ENCODE data around the gene MSRB1. TPM values are rescaled to one million over a fixed set of nuclear protein-coding genes. Genes with fewer than 3 reads are reported as not detected.
A peak's percentile ranks its signal among the peaks of the same experiment; 100 is the strongest.

MSRB1 gene
- total RNA-seq, result 22.8 TPM
- long read RNA-seq, transcript MSRB1-201 (4 exons, 1,423 nt), result major isoform, 81 of 81 reads
- long read RNA-seq, partial matches to known transcripts, result 0 of 81 reads
- long read RNA-seq, other reads (novel, unspliced or antisense), result 0 of 81 reads

GRCh38 chr16:1942810-1943726 is at the start of gene MSRB1:
MSRB1 (minus strand) TSS chr16:1943199; CDS start chr16:1943156, 43 bp downstream.
- ATAC-seq (ENCODE audit: poor library complexity) (peak; percentile 91), DNase-seq (peak; percentile 100)
- intact Hi-C loops (cut with DNase I), result no loop called here

DNA sequence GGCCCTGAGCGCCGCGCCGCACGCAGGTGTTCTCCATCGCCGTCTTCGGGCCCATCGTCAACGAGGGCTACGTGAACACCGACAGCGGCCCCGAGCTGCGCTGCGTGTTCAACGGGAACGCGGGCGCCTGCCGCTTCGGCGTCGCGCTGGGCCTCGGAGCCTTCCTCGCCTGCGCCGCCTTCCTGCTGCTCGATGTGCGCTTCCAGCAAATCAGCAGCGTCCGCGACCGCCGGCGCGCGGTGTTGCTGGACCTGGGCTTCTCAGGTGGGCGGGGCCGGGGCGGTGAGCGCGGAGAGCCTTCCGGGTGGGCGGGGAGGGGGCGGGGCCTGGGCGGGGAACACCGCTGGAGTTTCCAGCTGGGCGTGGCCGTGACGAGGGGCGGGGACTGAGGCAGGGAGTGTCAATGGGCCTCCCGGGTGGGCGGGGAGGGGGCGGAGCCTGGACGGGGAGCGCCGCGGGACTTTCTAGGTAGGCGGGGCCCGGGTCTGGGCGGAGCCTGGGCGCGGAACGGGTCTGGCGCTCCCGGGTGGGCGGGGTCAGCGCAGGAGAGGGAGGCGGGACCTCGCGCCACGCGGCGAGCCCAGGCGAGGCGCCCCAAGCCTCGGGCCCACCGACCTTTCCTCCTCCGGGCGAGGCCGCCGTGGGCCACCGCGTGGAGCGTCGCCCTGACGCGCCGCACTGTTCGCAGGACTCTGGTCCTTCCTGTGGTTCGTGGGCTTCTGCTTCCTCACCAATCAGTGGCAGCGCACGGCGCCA is 49.1 kb upstream of the MSRB1 start:
- DNase-seq, result peak; percentile 96
- peak; percentile 90 for ATAC-seq (ENCODE audit: poor library complexity)
- intact Hi-C loops (cut with DNase I), result no loop called here

DNA sequence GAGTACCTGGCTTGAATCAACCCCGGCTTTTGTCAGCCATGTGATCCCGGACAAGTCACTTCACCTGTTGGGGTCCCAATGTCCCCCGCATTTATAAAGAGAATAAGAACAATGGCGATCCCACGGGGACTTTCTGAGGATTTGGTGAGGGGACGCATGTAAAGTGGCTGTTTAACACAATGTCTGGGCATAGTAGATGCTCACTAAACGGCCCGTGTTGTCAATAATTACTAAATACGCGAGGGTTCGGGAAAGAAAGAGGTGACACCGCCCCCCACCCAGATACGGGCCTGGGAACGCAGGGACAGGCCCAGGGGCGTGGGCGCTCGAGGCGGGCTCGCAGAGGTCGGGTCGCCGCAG is 48.6 kb upstream of the MSRB1 start:
- DNase-seq (no peak), ATAC-seq (ENCODE audit: poor library complexity) (no peak)
- intact Hi-C loops (cut with DNase I), result no loop called here

GRCh38 chr16:1991135-1991551 is 48.1 kb upstream of the MSRB1 start:
- intact Hi-C loops (cut with DNase I), result no loop called here
- DNase-seq (no peak), ATAC-seq (ENCODE audit: poor library complexity) (no peak)

DNA sequence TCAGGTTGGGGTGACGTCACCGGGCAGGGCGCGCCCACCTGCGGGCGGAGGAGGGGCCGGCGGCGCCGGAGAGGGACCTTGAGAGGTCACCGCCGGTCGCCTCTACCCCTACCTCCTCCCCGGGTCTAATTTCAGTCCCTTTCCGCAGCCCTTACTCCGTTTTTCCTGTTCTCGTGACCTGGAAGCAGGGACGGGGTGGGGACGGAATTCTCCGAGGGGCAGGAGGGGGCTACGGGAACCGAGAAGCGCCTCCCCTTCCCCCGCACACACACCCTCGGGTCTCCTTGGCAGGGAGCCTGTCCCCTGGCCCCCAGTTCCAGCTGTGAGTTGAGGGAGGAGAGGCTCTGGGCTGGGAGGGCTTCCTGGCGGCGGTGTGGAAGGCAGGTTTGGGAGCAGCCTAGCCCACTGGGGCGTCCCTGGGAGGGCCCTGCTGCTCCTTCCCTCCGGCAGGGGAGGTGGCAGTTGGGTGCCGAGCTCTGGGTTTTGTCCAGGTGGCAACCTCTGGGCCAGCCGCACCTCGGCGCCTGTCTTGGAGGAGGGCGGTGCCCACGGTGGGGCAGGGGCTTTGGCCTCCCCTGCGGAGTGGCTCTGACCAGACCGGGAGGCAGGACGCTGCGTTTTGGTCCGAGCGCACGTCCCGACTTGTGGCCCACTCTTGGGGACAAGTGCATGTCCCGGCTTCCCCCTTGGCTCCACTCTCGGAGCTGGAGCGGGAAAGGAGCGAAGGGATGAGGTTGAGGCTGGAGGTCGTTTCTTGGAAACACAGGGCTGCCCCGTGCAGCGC is 47.5 kb upstream of the MSRB1 start:
- DNase-seq, result no peak
- intact Hi-C loops (cut with DNase I), result no loop called here
- no peak for ATAC-seq (ENCODE audit: poor library complexity)

DNA sequence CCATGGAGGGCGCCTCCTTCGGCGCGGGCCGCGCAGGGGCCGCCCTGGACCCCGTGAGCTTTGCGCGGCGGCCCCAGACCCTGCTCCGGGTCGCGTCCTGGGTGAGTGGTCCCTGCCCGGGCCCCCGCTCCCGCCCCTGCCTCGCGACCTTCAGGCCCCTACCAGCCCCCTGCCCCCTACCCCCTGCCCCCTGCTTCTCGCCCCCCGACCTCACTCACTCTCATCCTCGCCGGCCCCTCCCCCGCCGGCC is 47.0 kb upstream of the MSRB1 start:
- ATAC-seq (ENCODE audit: poor library complexity), result no peak
- intact Hi-C loops (cut with DNase I), result no loop called here
- no peak for DNase-seq

DNA sequence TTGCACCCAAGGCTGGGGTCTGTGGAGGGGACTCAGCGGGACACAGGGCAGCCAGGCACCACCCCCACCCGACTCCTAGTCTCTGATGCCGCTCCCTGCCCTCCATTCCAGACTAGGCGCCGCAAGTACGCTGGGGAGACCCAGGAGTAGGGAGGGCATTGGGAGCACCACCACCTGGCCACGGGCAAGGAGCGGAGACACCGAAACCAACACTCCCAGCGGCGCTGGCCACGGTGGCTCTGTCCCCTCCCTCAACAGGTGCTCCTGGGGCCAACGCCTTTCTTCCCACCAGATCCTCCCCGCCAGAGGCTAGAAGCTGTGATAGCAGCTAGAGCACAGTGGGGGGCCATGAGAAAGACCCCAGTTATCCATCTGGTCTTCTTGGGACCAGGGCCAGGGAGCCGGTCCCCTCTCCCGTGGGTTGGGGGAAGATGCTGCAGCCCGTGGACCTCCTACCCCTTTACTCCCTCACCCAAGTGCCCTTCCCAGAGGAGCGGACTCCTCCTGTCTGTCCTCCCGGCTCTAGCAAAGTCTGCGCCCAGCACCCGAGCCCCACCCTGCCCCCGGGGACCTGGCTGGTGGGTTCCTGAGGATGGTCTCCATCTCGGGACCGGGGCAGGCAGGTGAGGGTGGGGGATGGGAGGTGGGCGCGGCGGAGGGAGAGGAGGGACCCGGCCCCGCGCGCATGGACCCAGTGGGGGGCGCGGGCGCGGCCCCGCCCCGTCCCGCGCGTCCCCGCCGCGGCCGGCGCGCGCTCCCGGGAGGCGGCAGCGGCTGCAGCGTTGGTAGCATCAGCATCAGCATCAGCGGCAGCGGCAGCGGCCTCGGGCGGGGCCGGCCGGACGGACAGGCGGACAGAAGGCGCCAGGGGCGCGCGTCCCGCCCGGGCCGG is 46.5 kb upstream of the MSRB1 start, which contains the start of gene SYNGR3:
Gene SYNGR3 (plus strand): TSS at position 762 of the 892 bp plus-strand sequence. CDS start 133 bp downstream, outside the sequence.
- no peak for ATAC-seq (ENCODE audit: poor library complexity)
- intact Hi-C loops (cut with DNase I), result no loop called here

DNA sequence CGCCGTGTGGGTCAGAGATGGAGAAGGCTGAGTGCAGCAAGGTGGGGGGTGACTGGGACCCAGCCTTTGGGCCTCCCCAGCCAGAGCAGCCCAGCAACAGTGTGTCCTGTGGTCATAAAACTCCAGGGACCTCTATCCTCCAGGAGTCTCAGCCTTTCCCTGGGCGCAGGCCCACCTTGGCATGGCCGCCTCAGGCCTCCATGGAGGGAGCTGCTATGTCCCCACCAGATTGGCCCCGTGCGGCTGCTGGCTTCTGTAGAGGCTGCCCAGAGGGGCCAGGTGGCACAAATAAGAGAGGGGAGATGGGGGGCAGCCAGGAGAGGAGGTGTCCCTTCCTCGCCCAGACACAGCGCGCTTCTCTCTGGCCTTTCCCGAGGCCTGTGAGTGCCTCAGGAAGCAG is 44.2 kb upstream of the MSRB1 start:
- ATAC-seq (ENCODE audit: poor library complexity) (no peak), DNase-seq (no peak)
- intact Hi-C loops (cut with DNase I), result no loop called here

More for the DNA sequence above, 46.5 kb upstream of the MSRB1 start, which contains the start of gene SYNGR3:
- DNase-seq, result no peak

GRCh38 chr16:1985466-1986150 is 42.6 kb upstream of the MSRB1 start:
- no peak for ATAC-seq (ENCODE audit: poor library complexity)
- intact Hi-C loops (cut with DNase I), result no loop called here
- no peak for DNase-seq

DNA sequence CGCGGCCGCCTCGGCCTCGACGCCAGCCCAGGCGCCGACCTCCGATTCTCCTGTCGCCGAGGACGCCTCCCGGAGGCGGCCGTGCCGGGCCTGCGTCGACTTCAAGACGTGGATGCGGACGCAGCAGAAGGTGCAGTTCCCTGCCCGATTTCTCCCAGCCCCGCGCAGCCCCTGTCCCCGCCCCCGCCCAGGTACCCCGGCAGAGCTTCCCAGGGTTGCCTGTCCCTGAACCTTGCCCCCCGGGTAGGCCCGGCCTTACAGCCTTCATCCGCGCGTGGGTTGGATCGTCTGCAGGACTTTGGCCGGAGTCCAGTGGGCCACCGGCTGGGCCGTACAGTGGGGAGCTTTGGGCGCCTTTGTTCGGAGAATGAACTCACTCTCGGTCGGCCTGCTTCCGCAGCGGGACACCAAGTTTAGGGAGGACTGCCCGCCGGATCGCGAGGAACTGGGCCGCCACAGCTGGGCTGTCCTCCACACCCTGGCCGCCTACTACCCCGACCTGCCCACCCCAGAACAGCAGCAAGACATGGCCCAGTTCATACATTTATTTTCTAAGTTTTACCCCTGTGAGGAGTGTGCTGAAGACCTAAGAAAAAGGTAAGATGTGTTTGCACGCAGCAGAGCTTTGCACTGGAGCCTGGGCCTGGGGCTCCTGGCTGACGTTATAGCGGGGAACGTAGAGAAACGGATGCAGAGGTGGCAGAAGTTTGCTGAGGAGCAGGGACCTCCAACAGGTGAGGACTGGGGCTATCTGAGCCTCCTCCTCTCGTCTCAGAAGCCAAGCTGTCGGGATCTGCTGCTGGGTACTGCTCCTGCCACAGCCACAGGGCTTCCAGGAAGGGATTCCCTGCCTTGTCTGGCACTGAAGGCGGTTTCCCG is 41.6 kb upstream of the MSRB1 start:
- DNase-seq (no peak), ATAC-seq (ENCODE audit: poor library complexity) (peak; percentile 3)
- intact Hi-C loops (cut with DNase I), result no loop called here

DNA sequence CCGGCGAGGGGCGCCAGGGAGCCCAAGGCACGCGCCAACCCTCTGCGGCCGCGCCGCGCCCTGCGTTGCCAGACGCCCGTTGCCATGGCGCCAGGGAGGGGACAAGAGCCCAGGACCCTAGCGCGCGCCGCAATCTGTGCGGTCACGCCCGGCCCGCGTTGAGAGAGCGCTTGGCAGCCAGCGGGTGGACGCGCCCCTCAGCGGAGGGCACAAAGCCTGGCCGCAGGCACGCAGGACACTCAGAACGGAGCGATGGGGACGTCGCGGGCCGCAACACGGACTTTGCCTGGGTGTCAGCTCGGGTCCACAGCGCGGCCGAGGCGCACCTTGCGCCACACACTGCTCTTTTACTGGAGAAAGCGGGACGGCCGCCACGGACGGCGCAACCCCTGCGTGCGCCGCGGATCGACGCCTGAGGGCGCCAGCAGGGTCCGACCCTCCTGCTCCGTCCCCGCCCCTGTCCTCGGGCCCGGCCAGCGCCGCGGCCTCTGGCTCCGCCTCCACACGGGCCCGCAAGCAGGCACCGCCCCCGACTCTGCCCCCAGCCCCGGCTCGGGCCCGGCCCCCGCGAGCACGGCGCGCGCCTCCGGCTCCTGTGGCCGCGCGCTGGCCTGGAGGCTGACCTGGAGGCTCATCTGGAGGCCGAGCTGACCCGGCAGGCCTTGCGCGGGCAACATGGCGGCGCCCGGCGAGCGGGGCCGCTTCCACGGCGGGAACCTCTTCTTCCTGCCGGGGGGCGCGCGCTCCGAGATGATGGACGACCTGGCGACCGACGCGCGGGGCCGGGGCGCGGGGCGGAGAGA is 40.7 kb upstream of the MSRB1 start, which contains the start of gene GFER:
Gene GFER (plus strand): TSS at position 650 of the 803 bp plus-strand sequence. CDS start 26 bp downstream, at position 676.
- ATAC-seq (ENCODE audit: poor library complexity) (peak; percentile 96), DNase-seq (peak; percentile 95)
- intact Hi-C loops (cut with DNase I), result no loop called here

DNA sequence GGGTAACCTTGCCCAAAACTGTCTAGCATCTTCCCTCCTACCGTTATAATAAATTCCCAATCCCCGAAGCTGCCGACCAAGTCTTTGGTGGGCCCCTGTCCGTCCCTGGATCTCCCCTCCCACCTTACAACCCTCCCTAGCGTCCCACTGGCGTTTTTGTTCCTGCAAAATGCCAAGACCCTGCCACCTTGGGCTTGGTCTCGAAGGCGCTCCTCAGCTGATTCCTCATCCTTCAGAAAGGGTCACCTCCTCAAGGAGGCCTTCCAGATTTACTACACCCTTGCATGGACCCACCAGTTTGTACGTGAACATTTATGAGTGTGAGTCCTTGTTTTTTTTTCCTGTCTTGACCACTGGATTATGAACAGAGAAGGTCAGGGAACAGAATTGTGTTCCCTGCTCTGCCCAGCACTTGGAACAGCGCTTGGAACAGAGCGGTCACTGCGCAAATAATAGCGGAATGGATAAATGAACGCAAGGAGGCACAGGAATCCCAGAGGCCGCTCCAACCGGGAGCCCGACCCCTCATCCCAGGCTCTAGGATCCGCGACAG is 40.1 kb upstream of the MSRB1 start:
- no peak for ATAC-seq (ENCODE audit: poor library complexity)
- intact Hi-C loops (cut with DNase I), result no loop called here
- no peak for DNase-seq

GRCh38 chr16:1982013-1982433 is 39.0 kb upstream of the MSRB1 start:
- ATAC-seq (ENCODE audit: poor library complexity), result no peak
- DNase-seq, result no peak
- intact Hi-C loops (cut with DNase I), result no loop called here

GRCh38 chr16:1981398-1981836 is 38.4 kb upstream of the MSRB1 start, which contains the start of gene NOXO1:
NOXO1 (minus strand) TSS chr16:1981469; CDS start chr16:1981179, 290 bp downstream.
- DNase-seq (no peak), ATAC-seq (ENCODE audit: poor library complexity) (no peak)
- intact Hi-C loops (cut with DNase I), result no loop called here

- ATAC-seq (ENCODE audit: poor library complexity) (no peak), DNase-seq (no peak)
- intact Hi-C loops (cut with DNase I), result no loop called here
Measured at GRCh38 chr16:1980770-1981087, 37.7 kb upstream of the MSRB1 start.
